Measurements from ENCODE around the gene SLC25A23.

Gene SLC25A23

DNA sequence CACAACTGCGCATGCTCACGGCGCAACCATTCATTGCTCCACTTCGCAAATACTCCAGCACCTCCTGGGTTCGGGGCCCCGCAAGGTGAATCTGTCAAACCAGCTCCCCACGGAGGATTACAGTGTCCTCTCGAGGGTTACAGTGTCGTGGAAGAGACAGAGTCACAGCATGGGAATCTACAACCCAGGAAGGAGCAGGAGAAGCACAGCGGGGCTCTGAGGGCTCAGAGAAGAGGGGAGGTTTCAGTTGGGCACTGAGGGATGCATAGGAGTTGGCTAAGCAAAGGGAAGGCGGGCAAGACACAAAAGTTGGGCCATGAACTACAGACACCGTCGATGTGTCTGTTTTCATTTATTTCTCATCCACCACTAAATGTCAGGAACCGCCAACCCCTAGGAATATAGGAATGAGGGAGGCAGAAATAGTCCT, 65.6 kb downstream of the SLC25A23 start:
- peak; percentile 51 for DNase-seq

- DNase-seq: peak; percentile 92
Observed at GRCh38 chr19:6393074-6393982, 66.3 kb downstream of the SLC25A23 start, which contains the start of gene GTF2F1. Gene GTF2F1 (minus strand): TSS chr19:6393164. CDS start chr19:6392995, 169 bp downstream.

- no peak for DNase-seq
Observed at GRCh38 chr19:6392221-6393073, 67.1 kb downstream of the SLC25A23 start.

Measured in RPMI8226 (cell line).